H1 (cell line): ENCODE measurements around the gene LLPH. TPM values are rescaled to one million over a fixed set of nuclear protein-coding genes. Genes with fewer than 3 reads are reported as not detected.

Experiments used
- CTCF ChIA-PET: fragments of 300-600 bp; sonication (Branson Sonifier 250); formaldehyde crosslinking; loops from one replicate; lab custom pipeline; 2021; ENCODE audit not compliant: partially characterized antibody; lab: Charles Lee
- POLR2A ChIA-PET: fragments of 300-600 bp; sonication (Branson Sonifier 250); formaldehyde crosslinking; loops from one replicate; lab custom pipeline; 2021; ENCODE audit warnings: inconsistent platforms; ENCODE audit not compliant: partially characterized antibody; lab: Charles Lee
- DNase-seq, 2 experiments: peaks; one replicate each; pipeline versions ENCODE4 v3.0.0 to v3.0.0-alpha.2; 2010 to 2022; ENCODE audit warnings: low spot score in 2 of 2, low read depth in 1 of 2, mixed read lengths in 1 of 2
- FAIRE-seq: peaks from 2 replicates; lab custom pipeline; 2011; peaks lifted over from hg19 to GRCh38; lab: Jason Lieb, UNC
- H2AFZ ChIP-seq: 2 replicates; pipeline ENCODE4 v1.8.1; 2012; ENCODE audit warnings: low read length, inconsistent platforms
- H2AK5ac ChIP-seq: 2 replicates; pipeline ENCODE4 v1.6.1; 2013; ENCODE audit warnings: low read depth, low read length
- H2BK120ac ChIP-seq: replicated peaks from 2 replicates; pipeline ENCODE3; 2013; ENCODE audit warnings: low read depth, low read length, inconsistent platforms
- H2BK12ac ChIP-seq: 2 replicates; pipeline ENCODE4 v1.6.1; 2013; ENCODE audit warnings: low read depth, low read length
- H2BK15ac ChIP-seq: 2 replicates; pipeline ENCODE4 v1.6.1; 2013; ENCODE audit warnings: low read length
- H2BK20ac ChIP-seq: 2 replicates; pipeline ENCODE4 v1.6.1; 2013; ENCODE audit warnings: low read length
- H2BK5ac ChIP-seq: 2 replicates; pipeline ENCODE4 v1.6.1; 2013; ENCODE audit warnings: low read depth, low read length
- H3K14ac ChIP-seq: 2 replicates; pipeline ENCODE4 v1.6.1; 2013; ENCODE audit warnings: inconsistent platforms; ENCODE audit not compliant: insufficient read length
- H3K18ac ChIP-seq: 2 replicates; pipeline ENCODE4 v1.6.1; 2013; ENCODE audit warnings: low read length; ENCODE audit errors: extremely low read depth
- H3K23ac ChIP-seq: 2 replicates; pipeline ENCODE4 v1.6.1; 2013; ENCODE audit warnings: inconsistent platforms; ENCODE audit not compliant: insufficient read length
- H3K23me2 ChIP-seq: 2 replicates; pipeline ENCODE4 v1.6.1; 2013; ENCODE audit warnings: low read depth, low read length
- H3K27ac ChIP-seq: 2 replicates; pipeline ENCODE4 v1.6.1; 2011; ENCODE audit warnings: low read depth, low read length, inconsistent platforms
- H3K27me3 ChIP-seq, 4 experiments: replicated peaks in 1 of 4; 1 replicate in 1 of 4; 2 replicates in 3 of 4; pipeline versions ENCODE4 v1.6.1 to v1.8.1; 2011 to 2013; ENCODE audit warnings: low read length in 3 of 4, mild to moderate bottlenecking in 3 of 4, inconsistent platforms in 2 of 4, mixed read lengths in 2 of 4, moderate library complexity in 1 of 4; ENCODE audit not compliant: control insufficient read depth in 3 of 4, insufficient read depth in 3 of 4; ENCODE audit errors: extremely low read depth in 1 of 4
- H3K36me3 ChIP-seq, 4 experiments: 2 replicates each; pipeline versions ENCODE4 v1.6.1 to v1.8.1; 2011 to 2013; ENCODE audit warnings: mild to moderate bottlenecking in 4 of 4, low read length in 3 of 4, moderate library complexity in 2 of 4, control low read depth in 1 of 4, inconsistent platforms in 1 of 4; ENCODE audit not compliant: insufficient read depth in 4 of 4, control insufficient read depth in 2 of 4
- H3K4ac ChIP-seq: replicated peaks from 2 replicates; pipeline ENCODE3; 2013; ENCODE audit warnings: low read length, low read depth, mixed read lengths, inconsistent platforms; ENCODE audit not compliant: insufficient read length
- H3K4me1 ChIP-seq, 4 experiments: replicated peaks in 1 of 4; 1 replicate in 1 of 4; 2 replicates in 3 of 4; pipeline versions ENCODE4 v1.6.1 to v1.8.1; 2011 to 2013; ENCODE audit warnings: low read length in 3 of 4, inconsistent platforms in 2 of 4, mixed read lengths in 1 of 4; ENCODE audit not compliant: insufficient read depth in 4 of 4, control insufficient read depth in 3 of 4
- H3K4me2 ChIP-seq, 2 experiments: 2 replicates each; pipeline versions ENCODE4 v1.6.1 to v1.8.1; 2011 to 2013; ENCODE audit warnings: low read depth in 2 of 2, low read length in 2 of 2, control low read depth in 1 of 2, inconsistent platforms in 1 of 2, mild to moderate bottlenecking in 1 of 2; ENCODE audit not compliant: insufficient read depth in 1 of 2
- H3K4me3 ChIP-seq, 4 experiments: fragments of 200-600, 300-600 bp in 1 of 4; sonication (generic), shearing (Covaris generic), sonication (Bioruptor Twin) in 1 of 4; 2 replicates each; pipeline versions ENCODE4 v1.5.1 to v1.8.1; 2011 to 2016; ENCODE audit warnings: low read length in 4 of 4, low read depth in 3 of 4, control low read depth in 2 of 4, inconsistent platforms in 2 of 4, mild to moderate bottlenecking in 2 of 4, mixed read lengths in 1 of 4, moderate library complexity in 1 of 4; ENCODE audit not compliant: insufficient read depth in 2 of 4; ENCODE audit errors: extremely low read depth in 1 of 4
- H3K56ac ChIP-seq: replicated peaks from 2 replicates; pipeline ENCODE3; 2013; ENCODE audit warnings: low read depth, mild to moderate bottlenecking, mixed read lengths, low read length, inconsistent platforms; ENCODE audit not compliant: insufficient read length
- H3K79me1 ChIP-seq: 2 replicates; pipeline ENCODE4 v1.6.1; 2013; ENCODE audit warnings: low read depth, low read length, control low read depth
- H3K79me2 ChIP-seq, 2 experiments: 2 replicates each; pipeline versions ENCODE4 v1.6.1 to v1.8.1; 2012 to 2013; ENCODE audit warnings: low read length in 2 of 2, mild to moderate bottlenecking in 2 of 2, inconsistent platforms in 1 of 2; ENCODE audit not compliant: insufficient read depth in 2 of 2, control insufficient read depth in 1 of 2
- H3K9ac ChIP-seq, 4 experiments: replicated peaks in 1 of 4; 1 replicate in 1 of 4; 2 replicates in 3 of 4; pipeline versions ENCODE4 v1.6.1 to v1.8.1; 2011 to 2013; ENCODE audit warnings: low read depth in 3 of 4, low read length in 3 of 4, control low read depth in 2 of 4, mild to moderate bottlenecking in 2 of 4, moderate library complexity in 2 of 4, inconsistent platforms in 1 of 4; ENCODE audit errors: extremely low read depth in 1 of 4
- H3K9me3 ChIP-seq, 2 experiments: 2 replicates each; pipeline versions ENCODE4 v1.6.1 to v1.8.1; 2012 to 2013; ENCODE audit warnings: mild to moderate bottlenecking in 2 of 2, moderate library complexity in 2 of 2, control low read depth in 1 of 2, inconsistent platforms in 1 of 2, low read depth in 1 of 2, low read length in 1 of 2, mixed read lengths in 1 of 2; ENCODE audit not compliant: insufficient read depth in 2 of 2
- H4K20me1 ChIP-seq, 2 experiments: replicated peaks in 1 of 2; 2 replicates each; pipeline versions ENCODE3 to v1.8.1; 2011 to 2013; ENCODE audit warnings: inconsistent platforms in 2 of 2, low read length in 2 of 2, mild to moderate bottlenecking in 1 of 2; ENCODE audit not compliant: insufficient read depth in 2 of 2, control insufficient read depth in 1 of 2
- H4K5ac ChIP-seq: 2 replicates; pipeline ENCODE4 v1.6.1; 2013; ENCODE audit warnings: low read length, low read depth, mixed read lengths, inconsistent platforms; ENCODE audit not compliant: insufficient read length
- H4K8ac ChIP-seq: 2 replicates; pipeline ENCODE4 v1.8.0; 2013; ENCODE audit warnings: mild to moderate bottlenecking, moderate library complexity, low read length, inconsistent platforms; ENCODE audit not compliant: insufficient read depth; ENCODE audit errors: extremely low read depth
- H4K91ac ChIP-seq: replicated peaks from 2 replicates; pipeline ENCODE3; 2013; ENCODE audit warnings: low read length, mixed read lengths, inconsistent platforms; ENCODE audit not compliant: insufficient read length
- BRCA1 ChIP-seq: IDR thresholded peaks from 2 replicates; pipeline ENCODE4 v1.6.1; 2012; ENCODE audit warnings: low read depth, low read length, improper control_type of control experiment
- GABPA ChIP-seq: IDR thresholded peaks from 2 replicates; pipeline ENCODE4 v1.6.1; 2011; ENCODE audit warnings: mild to moderate bottlenecking, low read length, moderate library complexity, borderline replicate concordance; ENCODE audit not compliant: insufficient read depth
- JUND ChIP-seq: IDR thresholded peaks from 2 replicates; pipeline ENCODE4 v1.6.1; 2011; ENCODE audit warnings: mild to moderate bottlenecking, improper control_type of control experiment, low read length
- KDM4A ChIP-seq: IDR thresholded peaks from one replicate; pipeline ENCODE4 v1.7.1; 2012; ENCODE audit warnings: low read depth, mild to moderate bottlenecking, moderate library complexity, low read length, inconsistent platforms; ENCODE audit not compliant: severe bottlenecking
- KDM5A ChIP-seq: fragments of 200-600 bp; IDR thresholded peaks from 2 replicates; pipeline ENCODE4 v1.7.1; 2012; ENCODE audit warnings: mild to moderate bottlenecking, low read length, inconsistent platforms, mixed read lengths
- NRF1 ChIP-seq: IDR thresholded peaks from 2 replicates; pipeline ENCODE4 v1.6.1; 2011; ENCODE audit warnings: mild to moderate bottlenecking, low read depth, low read length, improper control_type of control experiment
- POLR2AphosphoS5 ChIP-seq: IDR thresholded peaks from 2 replicates; pipeline ENCODE4 v1.6.1; 2011; ENCODE audit warnings: low read depth, low read length
- RFX5 ChIP-seq: IDR thresholded peaks from 2 replicates; pipeline ENCODE4 v1.6.1; 2011; ENCODE audit warnings: low read depth, low read length, improper control_type of control experiment, borderline replicate concordance
- SIN3A ChIP-seq, 2 experiments: IDR thresholded peaks in 1 of 2; conservative IDR thresholded peaks in 1 of 2; 2 replicates each; pipeline ENCODE4 v1.6.1; 2011 to 2012; ENCODE audit warnings: low read length in 2 of 2, improper control_type of control experiment in 1 of 2, low read depth in 1 of 2, mild to moderate bottlenecking in 1 of 2
- SIRT6 ChIP-seq: IDR thresholded peaks from one replicate; pipeline ENCODE4 v1.7.1; 2012; ENCODE audit warnings: low read length, inconsistent platforms
- WGBS, 2 experiments: shearing (Covaris generic) in 1 of 2; methylation state at CpG; one replicate each; pipeline versions ENCODE4 v1.1.6 to v1.1.7; 2013 to 2015; ENCODE audit warnings: low lambda C conversion rate in 2 of 2, mixed read lengths in 2 of 2, inconsistent platforms in 1 of 2, low coverage in 1 of 2, missing lambda C conversion rate in 1 of 2; ENCODE audit not compliant: insufficient replicate concordance in 2 of 2, insufficient coverage in 1 of 2, insufficient read length in 1 of 2; ENCODE audit errors: extremely low coverage in 1 of 2, missing lambda C conversion rate in 1 of 2; 5-methylcytosine and 5-hydroxymethylcytosine counted together
- polyA plus RNA-seq, 7 experiments: library from polyadenylated mRNA; depleted of rRNA in 3 of 7; stranded (reverse) in 5 of 7; unstranded in 2 of 7; fragments of >200 nt in 5 of 7; fragments of 200-250 nt in 2 of 7; gene quantifications; 1 replicate in 5 of 7; 2 replicates in 1 of 7; 4 replicates in 1 of 7; pipeline versions ENCODE4 v1.2.1 to v1.2.3, GENCODE V29; 2011 to 2013; ENCODE audit warnings: missing spikeins in 2 of 7, mixed read lengths in 2 of 7
- total RNA-seq: library from RNA; stranded (reverse); fragmentation: NEBNext Ultra II Directional; extraction: Animal tissue kit (Norgen Biotek cat#: 25700); gene quantifications from 2 replicates; pipeline ENCODE4 v1.2.1, GENCODE V29; 2021

The LLPH gene
- total and polyA plus RNA-seq, 2 of the 8 experiments (the other 6 are each of a cell fraction or from before 2014, with no cell fraction given), result 2.3 to 31.3 TPM

DNA sequence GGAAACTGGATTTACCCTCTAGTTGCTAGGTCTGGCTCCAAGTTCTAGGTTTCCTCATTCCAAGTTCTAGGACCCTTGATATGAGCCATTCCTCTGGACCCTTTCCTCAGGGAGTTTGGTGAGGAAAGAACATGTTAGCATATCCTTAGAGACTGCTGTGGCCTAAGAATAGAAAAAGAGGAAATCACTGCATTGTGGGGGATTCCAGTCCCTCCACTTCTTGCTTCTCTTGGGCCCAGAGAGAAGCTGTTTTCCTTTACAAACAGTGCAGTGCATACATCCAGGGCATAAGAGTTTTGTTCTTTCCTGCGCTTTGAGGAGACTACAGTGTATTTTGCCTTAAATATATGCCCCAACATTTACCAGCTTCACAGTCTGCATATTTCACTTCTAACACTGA is 59.0 kb downstream of the LLPH start:
- WGBS, 2 experiments, result 100% methylated on average over 1 of the region's 1 CpG; no CpG with 5 or more reads in 1 of the 2 experiments
- H3K9me3 ChIP-seq, result no peaks in the 10 kb centered on the region
- no peak overlapping the region for H2BK5ac ChIP-seq
- H3K36me3 ChIP-seq, result no peaks in the 10 kb centered on the region
- H2AK5ac ChIP-seq, result no peak overlapping the region
- no peak overlapping the region for H2BK20ac ChIP-seq
- H3K23ac ChIP-seq, result no peak overlapping the region
- H4K91ac ChIP-seq, result no peak overlapping the region
- no peaks in the 10 kb centered on the region for H3K27me3 ChIP-seq
- no peaks in the 10 kb centered on the region for H4K20me1 ChIP-seq
- H3K79me2 ChIP-seq, result no peaks in the 10 kb centered on the region
- no peak overlapping the region for H4K8ac ChIP-seq
- no peaks in the 10 kb centered on the region for H3K23me2 ChIP-seq
- H3K4me1 ChIP-seq, result no peaks in the 10 kb centered on the region
- no peak overlapping the region for H4K5ac ChIP-seq
- DNase-seq (no peak), FAIRE-seq (no peak)
- H2AFZ ChIP-seq, result 0 out of 2 replicates have a peak overlapping the region, but pooled peaks have one; percentile 5
- H2BK15ac ChIP-seq, result no peak overlapping the region
- no peak overlapping the region for H3K4me2 ChIP-seq
- POLR2A ChIA-PET, result interaction anchor here (0.6 kb wide), 1 partner anchor 92 kb away, joined by 3 read pairs; no protein-coding TSS in a partner anchor
- H3K14ac ChIP-seq, result no peak overlapping the region
- H3K56ac ChIP-seq, result no peak overlapping the region
- no peak overlapping the region for H2BK120ac ChIP-seq
- no peaks in the 10 kb centered on the region for H3K79me1 ChIP-seq
- CTCF ChIA-PET, result interaction anchor here (1.0 kb wide), 1 partner anchor 16 kb away, joined by 4 read pairs; no protein-coding TSS in a partner anchor
- H3K27ac ChIP-seq, result no peak overlapping the region
- H3K9ac ChIP-seq, result no peak overlapping the region
- no peak overlapping the region for H2BK12ac ChIP-seq
- no peak overlapping the region for H3K4me3 ChIP-seq
- no peak overlapping the region for H3K4ac ChIP-seq
- no peak for TF ChIP-seq KDM4A
- TF ChIP-seq NRF1, result no peak
- TF ChIP-seq RFX5, result no peak
- TF ChIP-seq JUND, result no peak
- no peak for TF ChIP-seq KDM5A
- TF ChIP-seq BRCA1, result no peak
- TF ChIP-seq SIRT6, result no peak
- no peak for TF ChIP-seq GABPA
- TF ChIP-seq POLR2AphosphoS5, result no peak
- TF ChIP-seq SIN3A (conservative IDR thresholded peaks at IDR 0.05 in 1 of 2, IDR thresholded peaks at IDR 0.05 in 1 of 2; ENCODE audit: low read depth in 1 of 2, low read length in 2 of 2), result no peak
- H3K18ac ChIP-seq, result no peak overlapping the region
